Tibial nerve (tissue), 4 donors: ENCODE data around the gene BEX5. TPM values are rescaled to one million over a fixed set of nuclear protein-coding genes. Genes with fewer than 3 reads are reported as not detected.

Experiments
- DNase-seq, 2 donors: peaks; one replicate each; pipeline ENCODE4 v3.0.0-alpha.2; 2019; ENCODE audit warnings: low spot score in 2 of 2
- H3K27ac ChIP-seq, 4 donors: fragments of 200-600 bp; sonication (generic) in 3 of 4; one replicate each; pipeline ENCODE4 v1.5.1; 2017 to 2019; ENCODE audit warnings: mild to moderate bottlenecking in 1 of 4
- H3K27me3 ChIP-seq, 2 donors: fragments of 200-600 bp; sonication (generic) in 1 of 2; one replicate each; pipeline versions ENCODE4 v1.5.1 to v1.6.0; 2017 to 2019
- H3K36me3 ChIP-seq, 3 donors: fragments of 200-600 bp; sonication (generic); one replicate each; pipeline ENCODE4 v1.5.1; 2018 to 2019
- H3K4me1 ChIP-seq, 4 donors: fragments of 200-600 bp; sonication (generic) in 3 of 4; one replicate each; pipeline ENCODE4 v1.5.1; 2017 to 2019
- H3K4me3 ChIP-seq, 4 donors: fragments of 200-600 bp; sonication (generic) in 3 of 4; one replicate each; pipeline ENCODE4 v1.5.1; 2017 to 2019; ENCODE audit warnings: mild to moderate bottlenecking in 1 of 4, moderate library complexity in 1 of 4
- H3K9me3 ChIP-seq, 4 donors: fragments of 200-600 bp; sonication (generic) in 3 of 4; one replicate each; pipeline ENCODE4 v1.5.1; 2017 to 2019
- EP300 ChIP-seq, 2 donors: sonication (generic); formaldehyde crosslinking; IDR thresholded peaks; one replicate each; pipeline ENCODE4 v1.6.1; 2017; ENCODE audit warnings: antibody characterized with exemption in 2 of 2, mild to moderate bottlenecking in 1 of 2
- POLR2A ChIP-seq, 2 donors: fragments of 450-650 bp; IDR thresholded peaks; one replicate each; pipeline ENCODE4 v1.6.1; 2017; ENCODE audit warnings: antibody characterized with exemption in 2 of 2, mild to moderate bottlenecking in 2 of 2, moderate library complexity in 2 of 2
- WGBS, 2 donors: methylation state at CpG; one replicate each; pipeline ENCODE4 v1.1.5; 2018; 5-methylcytosine and 5-hydroxymethylcytosine counted together
- total RNA-seq, 4 donors: library from RNA; depleted of rRNA; stranded (reverse); fragments of >200 nt; gene quantifications; one replicate each; pipeline ENCODE4 v1.1.0, GENCODE V29; 2016
- TF ChIP-seq, protein P1 (sequence below), 5 experiments: fragments of 200-600 bp in 3 of 5; fragments of 450-650 bp in 2 of 5; sonication (generic) in 3 of 5; IDR thresholded peaks; one replicate each; pipeline ENCODE4 v1.5.1; 2016 to 2019; ENCODE audit warnings: antibody characterized with exemption in 5 of 5, mild to moderate bottlenecking in 3 of 5, moderate library complexity in 2 of 5

Gene BEX5
- total RNA-seq, 4 donors from 2014 or later: 3.9 TPM; not detected in 3

DNA sequence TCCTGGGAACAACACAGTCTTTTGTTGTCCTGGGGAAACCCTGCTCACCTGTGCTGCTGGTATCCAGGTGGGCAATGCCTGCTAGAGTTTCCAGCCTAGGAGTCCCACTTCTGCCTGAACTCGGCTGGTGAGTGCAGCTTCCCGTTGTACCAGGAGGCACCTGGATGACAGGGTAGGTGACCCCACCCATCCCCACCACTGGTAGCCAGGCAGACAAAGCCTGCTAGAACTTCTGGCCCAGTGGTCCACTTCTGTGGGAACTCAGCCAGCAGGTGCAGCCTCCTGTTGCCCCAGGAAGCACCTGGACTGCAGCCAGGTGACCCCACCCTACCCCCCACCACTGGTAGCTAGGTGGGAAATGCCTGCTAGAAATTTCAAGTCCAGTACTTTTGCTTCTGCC lies 40.0 kb downstream of the BEX5 start:
- TF ChIP-seq POLR2A (IDR thresholded peaks at IDR 0.05) (no peak), EP300 (IDR thresholded peaks at IDR 0.05) (no peak)
- TF ChIP-seq, protein P1, sequence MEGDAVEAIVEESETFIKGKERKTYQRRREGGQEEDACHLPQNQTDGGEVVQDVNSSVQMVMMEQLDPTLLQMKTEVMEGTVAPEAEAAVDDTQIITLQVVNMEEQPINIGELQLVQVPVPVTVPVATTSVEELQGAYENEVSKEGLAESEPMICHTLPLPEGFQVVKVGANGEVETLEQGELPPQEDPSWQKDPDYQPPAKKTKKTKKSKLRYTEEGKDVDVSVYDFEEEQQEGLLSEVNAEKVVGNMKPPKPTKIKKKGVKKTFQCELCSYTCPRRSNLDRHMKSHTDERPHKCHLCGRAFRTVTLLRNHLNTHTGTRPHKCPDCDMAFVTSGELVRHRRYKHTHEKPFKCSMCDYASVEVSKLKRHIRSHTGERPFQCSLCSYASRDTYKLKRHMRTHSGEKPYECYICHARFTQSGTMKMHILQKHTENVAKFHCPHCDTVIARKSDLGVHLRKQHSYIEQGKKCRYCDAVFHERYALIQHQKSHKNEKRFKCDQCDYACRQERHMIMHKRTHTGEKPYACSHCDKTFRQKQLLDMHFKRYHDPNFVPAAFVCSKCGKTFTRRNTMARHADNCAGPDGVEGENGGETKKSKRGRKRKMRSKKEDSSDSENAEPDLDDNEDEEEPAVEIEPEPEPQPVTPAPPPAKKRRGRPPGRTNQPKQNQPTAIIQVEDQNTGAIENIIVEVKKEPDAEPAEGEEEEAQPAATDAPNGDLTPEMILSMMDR (IDR thresholded peaks at IDR 0.05): no peak
- Histone ChIP-seq H3K4me1 (no peaks in the 10 kb centered on the region), H3K27ac (no peak overlapping the region), H3K9me3 (no peaks in the 10 kb centered on the region), H3K27me3 (peaks cover 0 to 8% of the 10 kb centered on the region in 2 donors), H3K4me3 (no peak overlapping the region), H3K36me3 (no peaks in the 10 kb centered on the region)
- 73 to 80% methylated on average over 1 to 2 of the region's 2 CpGs for WGBS, 2 donors
- DNase-seq: no peak

- TF ChIP-seq EP300 (IDR thresholded peaks at IDR 0.05): no peak
- TF ChIP-seq, protein P1 (IDR thresholded peaks at IDR 0.05): no peak
- TF ChIP-seq POLR2A (IDR thresholded peaks at IDR 0.05): no peak
- no peaks in the 10 kb centered on the region for H3K4me1 ChIP-seq
- DNase-seq: no peak
- no peaks in the 10 kb centered on the region for H3K9me3 ChIP-seq
- H3K27ac ChIP-seq: no peak overlapping the region
- peaks cover 0 to 8% of the 10 kb centered on the region in 2 donors for H3K27me3 ChIP-seq
- no peak overlapping the region for H3K4me3 ChIP-seq
- 72 to 73% methylated on average over 4 of the region's 4 CpGs for WGBS, 2 donors
- H3K36me3 ChIP-seq: no peaks in the 10 kb centered on the region
These were observed 42.4 kb downstream of the BEX5 start for GRCh38 chrX:102113367-102113766.

Other genes starting within 250 kb of the BEX5 start
- gene ZMAT1, start 223.9 kb downstream of the BEX5 start, total RNA-seq: 10 to 100 TPM; 26.7 to 34.5 (median 32.9) TPM
- 1 to 10 TPM; 2.9 to 7.7 (median 5.0) TPM for gene TCEAL2, start 30.3 kb downstream of the BEX5 start, total RNA-seq
- not detected for gene TCEAL6, start 13.5 kb downstream of the BEX5 start, total RNA-seq
- gene TCP11X1, start 59.3 kb upstream of the BEX5 start, total RNA-seq: not detected
- not detected for gene NXF2, start 91.2 kb upstream of the BEX5 start, total RNA-seq